ENCODE measurements around the gene SFT2D3. TPM values are rescaled to one million over a fixed set of nuclear protein-coding genes. Genes with fewer than 3 reads are reported as not detected.

Gene SFT2D3
- total RNA-seq, 1 experiment from 2014 or later = 4.7 TPM

GRCh38 chr2:127697482-127698180, 3.7 kb upstream of the SFT2D3 start:
- Histone ChIP-seq H3K79me2 (ENCODE audit: insufficient read depth, low read length) (no peaks in the 10 kb centered on the region), H2BK120ac (ENCODE audit: low read depth, low read length, poor library complexity, severe bottlenecking) (no peak overlapping the region), H2AK5ac (ENCODE audit: insufficient read length, low read length) (no peak overlapping the region), H3K27ac (ENCODE audit: insufficient read length, low read depth, low read length) (no peak overlapping the region), H2BK12ac (ENCODE audit: insufficient read length, low read depth, low read length) (no peak overlapping the region), H2BK5ac (ENCODE audit: insufficient read length, low read length) (no peak overlapping the region), H3K14ac (ENCODE audit: insufficient read depth, low read length) (no peak overlapping the region), H3K4ac (ENCODE audit: low read depth, low read length) (no peak overlapping the region), H2BK20ac (ENCODE audit: low read depth, low read length, poor library complexity, severe bottlenecking) (no peak overlapping the region), H4K5ac (ENCODE audit: insufficient read length, low read depth, low read length) (no peak overlapping the region), H3K79me1 (ENCODE audit: insufficient read depth, low read depth, low read length, poor library complexity, severe bottlenecking) (no peaks in the 10 kb centered on the region), H4K20me1 (ENCODE audit: control insufficient read depth, insufficient read depth, insufficient read length) (no peaks in the 10 kb centered on the region), H3K9me3 (ENCODE audit: control insufficient read depth, low read depth, low read length) (no peaks in the 10 kb centered on the region), H3K18ac (ENCODE audit: insufficient read length, low read depth, low read length) (no peak overlapping the region), H2AFZ (ENCODE audit: low read length) (no peak overlapping the region), H3K9ac (ENCODE audit: extremely low read depth, insufficient read length, low read length) (no peak overlapping the region), H3T11ph (ENCODE audit: low read length) (no peak overlapping the region), H3K23me2 (ENCODE audit: insufficient read length, low read depth, low read length, poor library complexity, severe bottlenecking) (peaks cover 5% of the 10 kb centered on the region), H3K4me1 (ENCODE audit: insufficient read depth, low read length) (peaks cover 5% of the 10 kb centered on the region; the same call in 1 of the 2 replicates), H4K91ac (ENCODE audit: insufficient read length, low read depth, low read length) (no peak overlapping the region), H3K23ac (ENCODE audit: insufficient read length, low read depth, low read length) (no peak overlapping the region), H3K56ac (ENCODE audit: insufficient read length, low read depth, low read length) (no peak overlapping the region), H4K8ac (replicated peaks; ENCODE audit: insufficient read length, low read depth, low read length) (no peak overlapping the region), H2BK15ac (ENCODE audit: low read depth, low read length) (no peak overlapping the region), H3K4me2 (ENCODE audit: insufficient read depth, insufficient read length, low read length) (no peak overlapping the region), H3K27me3 (ENCODE audit: insufficient read depth, low read length) (no peaks in the 10 kb centered on the region)
- Mint-ChIP-seq H3K27ac (peak overlapping the region in 1 of 3 experiments; percentile 83; a peak in 1 of 7 replicates), H3K4me1 (peaks cover 15 to 16% of the 10 kb centered on the region in 2 experiments), H3K27me3 (ENCODE audit: low read depth) (peaks cover 20% of the 10 kb centered on the region), H3K9me3 (peaks cover 0 to 4% of the 10 kb centered on the region in 2 experiments; a peak in 1 of 5 replicates), H3K4me3 (no peak overlapping the region), H3K36me3 (ENCODE audit: insufficient read depth in 1 of 3, low read depth in 3 of 3) (peaks cover 0 to 5% (median 0%) of the 10 kb centered on the region in 3 experiments; a peak in 4 of 7 replicates)
- no peak for DNase-seq
- no peak for TF ChIP-seq CTCF (conservative IDR thresholded peaks at IDR 0.05)
- no CpG with 5 or more reads among the region's 21 CpGs for WGBS (ENCODE audit: extremely low coverage, insufficient read length, low lambda C conversion rate)

Measured in H9 (cell line).